Stimulated activated CD8-positive, alpha-beta memory T cell treated with anti-CD3 and anti-CD28 coated beads, Interleukin-4, amount 100 ng/mL, for 4 hours (primary cell): ENCODE results near the gene GTF2I.
A peak's percentile ranks its signal among the peaks of the same experiment; 100 is the strongest.
"Not testable (repeated sequence)": the region's sequence is repeated elsewhere in the genome, so short reads cannot be mapped to it uniquely, and the experiment has no call there.

Experiments used
- DNase-seq, 2 donors: peaks; one replicate each; pipeline ENCODE4 v3.0.0-alpha.2; 2020; ENCODE audit warnings: low read depth in 2 of 2, low spot score in 1 of 2

Gene GTF2I

GRCh38 chr7:74657692-74658177, at the start of gene GTF2I:
TSS of gene GTF2I (plus strand) at chr7:74657718. CDS start at chr7:74689129, 31,411 bp downstream.
- peak in 1 of 2 donors; percentile 14 for DNase-seq

DNA sequence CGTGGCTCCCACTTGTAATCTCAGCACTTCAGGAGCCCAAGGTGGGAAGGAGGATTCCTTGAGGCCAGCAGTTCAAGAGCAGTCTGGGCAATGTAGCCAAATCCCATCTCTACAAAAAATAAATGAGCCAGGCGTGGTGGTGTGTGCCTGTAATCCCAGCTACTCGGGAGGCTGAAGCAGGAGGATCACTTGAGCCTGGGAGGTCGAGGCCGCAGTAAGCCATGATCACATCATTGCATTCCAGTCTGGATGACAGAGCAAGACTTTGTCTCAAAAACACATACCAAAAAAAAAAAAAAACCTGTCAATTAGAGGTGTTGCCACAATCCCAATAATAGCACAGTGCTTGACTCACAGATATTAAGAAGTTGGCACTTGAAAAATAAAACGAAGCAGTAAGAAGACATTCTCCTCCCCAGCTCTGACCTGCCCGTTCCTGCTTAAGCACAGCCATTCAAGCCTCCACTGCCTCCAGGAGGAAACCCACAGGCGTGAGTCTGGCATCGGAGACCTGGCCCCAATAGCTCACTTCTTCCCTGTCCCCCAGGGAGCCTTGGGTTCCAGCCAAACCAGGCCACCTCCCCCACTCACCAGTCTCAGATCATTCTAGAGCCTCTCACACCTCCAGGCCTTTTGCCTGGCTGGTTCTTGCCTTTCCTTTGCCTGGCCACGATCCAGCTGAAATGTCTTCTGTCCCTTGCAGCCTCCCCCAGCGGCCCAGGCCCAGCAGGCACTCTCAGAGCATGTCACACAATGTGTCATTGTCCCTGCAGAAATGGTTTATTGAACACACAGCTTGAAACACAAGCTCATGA, 45.3 kb upstream of the GTF2I start:
- DNase-seq = no peak

DNA sequence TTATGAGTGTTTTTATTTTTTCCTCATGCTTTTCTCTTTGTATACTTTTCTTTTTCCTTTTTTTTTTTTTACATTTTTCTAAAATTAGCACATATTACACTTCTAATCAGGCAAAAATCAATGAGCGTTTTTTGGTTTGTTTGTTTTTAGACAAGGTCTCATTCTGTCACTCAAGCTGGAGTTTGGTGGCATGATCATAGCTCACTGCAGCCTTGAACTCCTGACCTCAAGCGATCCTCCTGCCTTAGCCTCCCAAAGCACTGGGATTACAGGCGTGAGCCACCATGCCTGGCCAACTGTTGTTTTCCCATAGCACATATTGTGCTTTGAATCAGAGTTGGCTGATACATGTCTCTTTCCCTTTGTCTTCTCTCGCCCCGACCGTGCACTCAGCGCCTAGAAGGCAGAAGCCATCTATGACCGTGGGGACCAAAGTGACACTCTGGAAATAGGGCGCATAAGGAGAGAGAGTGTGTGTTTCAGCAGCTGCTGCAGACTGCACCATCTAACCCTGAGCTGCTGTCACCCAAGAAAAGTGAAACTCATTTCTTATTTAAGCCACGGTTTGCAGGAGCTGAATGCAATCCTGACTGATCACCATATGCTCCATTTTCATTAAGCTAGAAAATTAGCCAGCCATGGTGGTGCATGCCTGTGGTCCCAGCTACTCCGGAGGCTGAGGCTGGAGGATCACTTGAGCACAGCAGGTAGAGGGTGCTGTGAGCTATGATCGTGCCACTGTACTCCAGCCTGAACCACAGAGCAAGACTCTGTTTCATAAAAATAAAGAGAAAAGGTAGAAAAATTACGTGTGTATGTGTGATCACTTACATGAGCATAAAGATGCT, 41.4 kb upstream of the GTF2I start:
- DNase-seq = no peak

DNA sequence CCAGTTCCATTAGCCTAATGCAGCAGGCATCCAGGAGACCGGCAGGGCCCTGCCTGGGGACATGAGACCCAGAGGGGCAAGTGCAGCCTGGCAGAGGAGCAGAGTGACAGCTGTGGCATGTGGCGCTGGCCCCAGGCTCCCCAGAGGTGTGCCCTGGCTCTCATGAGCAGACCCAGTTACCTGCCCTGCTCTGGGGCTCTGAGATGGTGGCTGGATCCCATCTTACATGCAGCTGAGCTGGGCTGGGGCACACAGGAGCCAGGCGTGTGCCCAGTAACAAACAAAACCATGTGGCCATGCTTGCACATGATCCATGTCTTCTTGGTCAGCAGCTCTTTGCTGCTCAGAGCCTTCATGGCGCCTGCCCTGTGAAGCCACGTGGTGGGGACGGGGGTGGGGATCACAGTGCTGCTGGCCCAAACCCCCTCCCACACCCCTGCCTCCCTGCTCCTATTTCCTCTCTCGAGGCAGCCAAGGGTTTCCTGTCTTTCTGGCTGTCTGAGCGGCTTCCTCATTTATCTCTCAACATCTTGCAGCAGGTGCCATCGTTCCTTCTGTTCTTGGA, 40.3 kb upstream of the GTF2I start:
- no peak for DNase-seq

DNA sequence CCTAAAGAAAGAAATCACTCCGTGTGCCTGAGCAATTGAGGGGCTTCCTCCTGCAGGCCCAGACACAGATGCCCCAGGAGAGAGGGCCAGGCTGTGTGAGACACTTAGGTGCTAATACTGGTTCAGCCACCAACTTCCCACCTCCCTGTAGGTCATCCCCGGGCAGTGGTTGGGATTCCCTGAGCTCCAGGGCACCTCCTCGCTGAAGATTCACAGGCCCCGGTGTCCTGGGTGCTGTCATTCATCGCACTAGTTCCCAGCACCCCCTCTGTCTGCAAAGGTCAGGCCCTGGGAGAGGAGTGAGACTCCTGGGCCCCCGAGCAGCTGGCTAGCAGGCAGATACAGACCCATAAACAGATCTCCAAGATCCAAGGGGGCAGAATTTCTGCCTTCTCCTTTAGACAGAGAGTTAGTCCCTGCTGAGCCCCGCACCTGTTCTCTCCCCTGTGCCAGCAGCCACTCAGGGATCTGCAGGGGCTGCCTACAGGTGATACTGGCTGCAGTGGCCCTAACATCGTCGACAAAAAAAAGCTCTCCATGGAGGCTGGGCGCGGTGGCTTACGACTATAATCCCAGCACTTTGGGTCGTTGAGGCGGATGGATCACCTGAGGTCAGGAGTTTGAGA, 38.2 kb upstream of the GTF2I start:
- DNase-seq = no peak

- no peak for DNase-seq
Measured at GRCh38 chr7:74622228-74622749, 35.2 kb upstream of the GTF2I start.

DNA sequence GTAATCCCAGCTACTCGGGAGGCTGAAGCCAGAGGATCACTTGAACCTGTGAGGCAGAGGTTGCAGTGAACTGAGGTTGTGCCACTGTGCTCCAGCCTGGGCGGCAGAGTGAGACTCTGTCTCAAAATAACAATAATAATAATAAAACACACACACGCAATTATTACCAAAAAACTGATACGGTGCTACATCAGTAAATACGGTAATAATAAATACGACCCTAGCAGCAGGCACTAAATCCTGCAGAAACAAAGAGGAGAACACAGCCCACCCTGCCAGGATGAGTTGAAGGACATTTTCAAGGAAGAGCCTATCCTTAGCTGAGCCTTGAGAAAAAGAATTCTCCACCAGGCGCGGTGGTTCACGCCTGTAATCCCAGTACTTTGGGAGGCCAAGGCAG, 34.4 kb upstream of the GTF2I start:
- DNase-seq = no peak

DNA sequence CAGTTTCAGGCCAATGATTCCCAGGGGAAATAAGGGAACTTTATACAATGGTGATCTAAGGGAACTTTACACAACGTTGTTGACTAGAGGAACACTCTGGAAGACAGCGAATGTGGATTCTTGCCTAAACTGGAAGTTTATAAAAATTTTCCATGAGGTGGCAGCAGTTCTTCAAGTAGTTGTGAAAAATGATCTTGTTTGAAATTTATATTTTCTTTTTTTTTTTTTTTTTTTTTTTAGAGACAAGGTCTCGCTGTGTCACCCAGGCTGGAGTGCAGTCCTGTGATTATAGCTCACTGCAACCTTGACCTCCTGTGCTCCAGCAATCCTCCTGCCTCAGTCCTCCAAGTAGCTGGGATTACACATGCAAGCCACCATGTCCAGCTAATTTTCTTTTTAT, 32.1 kb upstream of the GTF2I start:
- no peak for DNase-seq

DNA sequence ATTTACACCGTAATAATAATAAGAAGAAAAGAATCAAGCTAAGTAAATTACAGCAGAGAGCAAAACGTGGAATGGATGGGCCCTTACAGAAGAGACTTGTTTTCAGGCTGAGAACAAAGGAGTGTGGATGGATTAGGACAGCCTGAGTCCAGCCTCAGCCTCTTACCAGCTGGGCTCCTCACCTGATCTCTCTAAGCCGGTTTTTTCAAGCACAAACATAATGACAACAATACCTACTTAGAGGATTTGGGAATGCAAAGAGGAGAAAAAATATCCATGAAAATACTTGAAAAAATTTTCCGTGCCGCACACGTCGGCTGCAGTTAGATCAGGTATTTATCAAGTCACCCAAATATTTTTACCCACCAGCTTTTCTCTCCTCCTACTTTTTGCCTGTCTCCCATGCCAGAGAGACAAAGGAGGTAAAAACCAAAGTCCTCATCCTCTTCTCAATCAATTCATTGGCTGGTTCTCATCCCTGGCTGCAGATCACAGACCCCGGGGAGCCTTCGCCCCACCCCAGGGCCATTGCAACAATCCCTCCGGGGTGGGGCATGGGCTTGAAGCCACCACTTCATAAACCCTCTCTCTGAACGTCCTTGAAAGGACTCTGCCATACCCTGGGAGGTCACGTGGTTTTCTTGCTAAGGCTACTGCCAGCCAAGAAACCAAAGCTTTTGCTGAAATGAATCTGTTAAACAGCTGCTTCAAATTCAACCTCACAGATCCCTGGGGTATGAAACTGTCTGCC, 29.7 kb upstream of the GTF2I start:
- no peak for DNase-seq

DNA sequence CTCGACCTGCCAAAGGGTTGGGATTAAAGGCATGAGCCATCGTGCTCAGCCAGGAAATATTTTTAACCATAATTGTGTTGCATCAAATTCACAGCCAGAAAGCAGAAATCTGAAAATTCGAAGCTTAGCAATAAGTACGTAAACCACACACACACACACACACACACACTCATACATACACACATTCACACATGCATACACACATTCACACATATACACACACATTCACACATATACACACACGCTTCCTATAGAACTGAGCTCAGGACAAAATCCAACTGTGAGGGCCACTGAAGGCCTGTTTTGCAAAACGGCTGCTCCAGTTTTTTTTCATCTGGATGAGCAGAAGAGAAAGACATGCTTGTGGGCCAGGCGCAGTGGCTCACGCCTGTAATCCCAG, 25.0 kb upstream of the GTF2I start:
- DNase-seq = no peak

GRCh38 chr7:74633451-74633921, 24.0 kb upstream of the GTF2I start:
- no peak for DNase-seq

GRCh38 chr7:74637745-74638144, 19.8 kb upstream of the GTF2I start:
- no peak for DNase-seq

GRCh38 chr7:74650055-74650454, 7.5 kb upstream of the GTF2I start:
- DNase-seq = peak; percentile 69 to 77

DNA sequence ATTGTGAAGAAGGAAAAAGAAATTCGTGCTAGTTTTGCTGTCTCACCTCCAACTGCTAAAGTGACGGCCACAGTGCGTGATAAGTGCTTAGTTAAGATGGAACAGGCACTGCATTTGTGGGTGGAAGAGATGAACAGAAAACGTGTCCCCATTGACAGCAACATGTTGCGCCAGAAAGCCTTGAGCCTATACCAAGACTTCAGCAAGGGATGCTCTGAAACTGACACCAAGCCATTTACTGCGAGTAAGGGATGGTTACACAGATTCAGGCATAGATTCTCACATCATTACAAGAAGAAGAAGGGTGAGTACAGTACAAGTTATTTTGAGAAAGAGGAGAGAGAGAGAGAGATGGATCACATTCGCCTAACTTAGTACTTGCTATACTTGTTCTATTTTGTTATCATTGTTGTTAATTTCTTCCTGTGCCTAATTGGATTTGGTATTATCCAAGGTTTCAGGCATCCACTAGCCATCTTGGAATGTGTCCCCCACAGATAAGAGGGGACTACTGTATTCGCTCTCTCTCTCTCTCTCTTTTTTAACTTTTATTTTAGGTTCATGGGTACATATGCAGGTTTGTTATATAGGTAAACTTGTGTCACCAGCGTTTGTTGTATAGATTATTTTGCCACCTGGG, 6.9 kb upstream of the GTF2I start:
- not testable (repeated sequence) for DNase-seq

GRCh38 chr7:74651133-74651504, 6.4 kb upstream of the GTF2I start:
- not testable (repeated sequence) for DNase-seq

- DNase-seq = no peak
Measured at GRCh38 chr7:74653686-74654181, 3.8 kb upstream of the GTF2I start.

GRCh38 chr7:74654811-74655210, 2.7 kb upstream of the GTF2I start:
- DNase-seq = no peak

- DNase-seq = no peak
Measured at GRCh38 chr7:74655324-74655723, 2.2 kb upstream of the GTF2I start.

DNA sequence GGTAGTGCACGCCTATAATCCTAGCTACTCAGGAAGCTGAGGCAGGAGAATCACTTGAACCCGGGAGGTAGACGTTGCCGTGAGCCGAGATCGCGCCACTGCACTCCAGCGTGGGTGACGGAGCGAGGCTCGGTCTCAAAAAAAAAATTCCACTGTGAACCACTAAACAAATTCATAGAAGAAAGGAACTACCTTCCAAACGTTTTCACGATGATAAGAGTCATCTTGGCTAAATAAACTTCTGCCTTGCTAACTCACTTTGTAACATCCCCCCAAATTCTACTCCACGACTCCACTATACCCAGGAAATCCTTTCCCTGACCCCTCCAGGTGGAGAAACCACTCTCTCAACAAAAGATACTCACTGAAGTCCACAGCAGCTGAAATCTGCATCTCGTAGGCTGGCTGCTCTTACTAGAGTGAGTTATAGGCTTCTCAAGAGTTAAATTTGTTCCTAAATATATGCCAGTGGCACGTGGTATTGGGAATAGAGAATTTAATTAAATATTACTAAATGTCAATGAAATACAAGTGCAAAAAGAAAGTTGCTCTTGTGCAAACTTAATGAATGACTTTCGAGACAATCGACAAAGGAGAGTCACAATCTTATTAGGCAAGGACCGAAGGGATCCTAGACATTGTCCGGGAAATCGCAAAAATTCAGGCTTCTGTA, 1.6 kb upstream of the GTF2I start:
- no peak for DNase-seq
